SU-DHL-6 (cell line): ENCODE measurements around the gene BUD13.

Experiments
- EZH2phosphoT487 ChIP-seq: fragments of 200-600 bp; sonication (generic), shearing (Covaris generic); conservative IDR thresholded peaks from 2 replicates; pipeline ENCODE4 v1.6.1; 2018; ENCODE audit warnings: mild to moderate bottlenecking, antibody characterized with exemption, low read length, moderate library complexity, mixed read lengths
- TF ChIP-seq, protein P1 (sequence below): fragments of 200-600 bp; sonication (generic); IDR thresholded peaks from one replicate; pipeline ENCODE4 v1.5.1; 2017; ENCODE audit warnings: antibody characterized with exemption, mild to moderate bottlenecking, low read length, moderate library complexity; ENCODE audit not compliant: insufficient read depth, poor library complexity, severe bottlenecking

- TF ChIP-seq, protein P1, sequence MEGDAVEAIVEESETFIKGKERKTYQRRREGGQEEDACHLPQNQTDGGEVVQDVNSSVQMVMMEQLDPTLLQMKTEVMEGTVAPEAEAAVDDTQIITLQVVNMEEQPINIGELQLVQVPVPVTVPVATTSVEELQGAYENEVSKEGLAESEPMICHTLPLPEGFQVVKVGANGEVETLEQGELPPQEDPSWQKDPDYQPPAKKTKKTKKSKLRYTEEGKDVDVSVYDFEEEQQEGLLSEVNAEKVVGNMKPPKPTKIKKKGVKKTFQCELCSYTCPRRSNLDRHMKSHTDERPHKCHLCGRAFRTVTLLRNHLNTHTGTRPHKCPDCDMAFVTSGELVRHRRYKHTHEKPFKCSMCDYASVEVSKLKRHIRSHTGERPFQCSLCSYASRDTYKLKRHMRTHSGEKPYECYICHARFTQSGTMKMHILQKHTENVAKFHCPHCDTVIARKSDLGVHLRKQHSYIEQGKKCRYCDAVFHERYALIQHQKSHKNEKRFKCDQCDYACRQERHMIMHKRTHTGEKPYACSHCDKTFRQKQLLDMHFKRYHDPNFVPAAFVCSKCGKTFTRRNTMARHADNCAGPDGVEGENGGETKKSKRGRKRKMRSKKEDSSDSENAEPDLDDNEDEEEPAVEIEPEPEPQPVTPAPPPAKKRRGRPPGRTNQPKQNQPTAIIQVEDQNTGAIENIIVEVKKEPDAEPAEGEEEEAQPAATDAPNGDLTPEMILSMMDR, result no peak
- no peak for TF ChIP-seq EZH2phosphoT487
These were observed 49.8 kb upstream of the BUD13 start for GRCh38 chr11:116822575-116822974.
